Measurements from ENCODE around the gene TBRG4. TPM values are rescaled to one million over a fixed set of nuclear protein-coding genes. Genes with fewer than 3 reads are reported as not detected.

TBRG4 gene
- total RNA-seq, 1 donor from 2014 or later: 109 TPM

GRCh38 chr7:45060295-45060694 is 51.2 kb downstream of the TBRG4 start:
- intact Hi-C loops (cut with micrococcal nuclease): no loop called here

GRCh38 chr7:45057878-45058277 is 53.6 kb downstream of the TBRG4 start:
- intact Hi-C loops (cut with micrococcal nuclease): no loop called here

GRCh38 chr7:45055594-45056219 is 55.8 kb downstream of the TBRG4 start:
- intact Hi-C loops (cut with micrococcal nuclease): no loop called here

- intact Hi-C loops (cut with micrococcal nuclease): no loop called here
Measured at GRCh38 chr7:45055016-45055415, 56.5 kb downstream of the TBRG4 start.

- intact Hi-C loops (cut with micrococcal nuclease): no loop called here
Measured at GRCh38 chr7:45054442-45054841, 57.1 kb downstream of the TBRG4 start.

- intact Hi-C loops (cut with micrococcal nuclease): no loop called here
Measured at GRCh38 chr7:45053941-45054340, 57.6 kb downstream of the TBRG4 start.

- intact Hi-C loops (cut with micrococcal nuclease): no loop called here
Measured at GRCh38 chr7:45053401-45053800, 58.1 kb downstream of the TBRG4 start.

GRCh38 chr7:45052011-45052410 is 59.5 kb downstream of the TBRG4 start:
- intact Hi-C loops (cut with micrococcal nuclease): no loop called here

- intact Hi-C loops (cut with micrococcal nuclease): no loop called here
Measured at GRCh38 chr7:45050198-45050597, 61.3 kb downstream of the TBRG4 start.

Other genes starting within 250 kb of the TBRG4 start
- gene PURB, start 226.2 kb downstream of the TBRG4 start, total RNA-seq: 31.1 TPM in 2 replicates
- 398 and 403 TPM in 2 replicates for gene MYO1G, start 132.7 kb downstream of the TBRG4 start, total RNA-seq
- 117 and 118 TPM in 2 replicates for gene CCM2, start 111.5 kb downstream of the TBRG4 start, total RNA-seq
- 0.05 TPM in 1 of 2 replicates, not detected in the other for gene NACAD, start 22.7 kb downstream of the TBRG4 start, total RNA-seq
- gene RAMP3, start 46.1 kb upstream of the TBRG4 start, total RNA-seq: not detected in 2 replicates